GM19328 (cell line): ENCODE results near the gene ATP8B4.
"Not testable (repeated sequence)": the region's sequence is repeated elsewhere in the genome, so short reads cannot be mapped to it uniquely, and the experiment has no call there.

Experiments used
- ATAC-seq: cut with Tn5 transposase; IDR thresholded peaks from one replicate; pipeline ENCODE4 v1.9.1; 2021; ENCODE audit warnings: mild to moderate bottlenecking, moderate library complexity; ENCODE audit not compliant: unreplicated experiment

The ATP8B4 gene

DNA sequence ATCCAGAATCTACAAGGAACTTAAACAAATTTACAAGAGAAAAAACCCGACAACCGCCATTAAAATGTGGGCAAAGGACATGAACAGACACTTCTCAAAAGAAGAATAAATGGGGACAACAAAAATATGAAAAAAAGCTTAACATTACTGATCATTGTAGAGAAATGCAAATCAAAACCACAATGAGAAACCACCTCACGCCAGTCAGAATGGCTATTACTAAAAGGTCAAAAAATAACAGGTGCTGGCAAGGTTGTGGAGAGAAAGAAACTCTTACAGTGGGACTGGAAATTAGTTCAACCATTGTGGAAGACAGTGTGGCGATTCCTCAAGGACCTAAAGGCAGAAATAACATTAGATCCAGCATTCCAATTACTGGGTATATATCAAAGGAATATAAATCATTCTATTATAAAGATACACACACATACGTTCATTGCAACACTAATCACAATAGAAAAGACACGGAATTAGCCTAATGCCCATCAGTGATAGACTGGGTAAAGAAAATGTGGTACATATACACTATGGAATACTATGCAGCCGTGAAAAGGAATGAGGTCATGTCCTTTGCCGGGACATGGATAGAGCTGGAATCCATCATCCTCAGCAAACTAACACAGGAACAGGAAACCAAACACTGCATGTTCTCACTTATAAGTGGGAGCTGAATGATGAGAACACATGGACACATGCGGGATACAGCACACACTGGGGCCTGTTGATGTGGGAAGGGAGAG lies 155.8 kb downstream of the ATP8B4 start:
- not testable (repeated sequence) for ATAC-seq

DNA sequence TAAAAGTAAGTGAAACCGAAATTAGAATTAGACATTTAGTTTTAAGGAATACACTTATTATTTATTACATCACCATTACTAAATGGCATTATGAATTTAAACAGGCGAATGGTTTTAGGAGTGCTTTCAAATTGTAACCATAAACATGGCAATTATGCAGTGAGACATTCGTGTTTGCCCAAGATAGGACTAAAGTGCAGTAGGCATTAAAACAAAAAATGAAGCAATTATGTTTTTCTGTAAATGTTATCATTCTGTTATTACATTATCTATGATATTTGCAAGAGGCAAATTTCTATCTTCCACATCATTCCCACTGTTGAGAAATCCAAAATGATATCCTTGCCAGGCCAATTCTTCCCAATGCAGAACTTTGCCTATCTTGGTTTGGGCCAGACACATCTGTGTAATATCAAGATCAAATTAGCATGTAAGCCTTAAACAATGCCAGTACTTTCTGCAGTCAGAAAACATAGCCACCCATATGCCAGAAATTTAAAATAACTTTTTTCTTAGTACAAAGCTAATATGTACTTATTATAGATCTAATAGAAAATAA lies 156.9 kb downstream of the ATP8B4 start:
- ATAC-seq: no peak

DNA sequence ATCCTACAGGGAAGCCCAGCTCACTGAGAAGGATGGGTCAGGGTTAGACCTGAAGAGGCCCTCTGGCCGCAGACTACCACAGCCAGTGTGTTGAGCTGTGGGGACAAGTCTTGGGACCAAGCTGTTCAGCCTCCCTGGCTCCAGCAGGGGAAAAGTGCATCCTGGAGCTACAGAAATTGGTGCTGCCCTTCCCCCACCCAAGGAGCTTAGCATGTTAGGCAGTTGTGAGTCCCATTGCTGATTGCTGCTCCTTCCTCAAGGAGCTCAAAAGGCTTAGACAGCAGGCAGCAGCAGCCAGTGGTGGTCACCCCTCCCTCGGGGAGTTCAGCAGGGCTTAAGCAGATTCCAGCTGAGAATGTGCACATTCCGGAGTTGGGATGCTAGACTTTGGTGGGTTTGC lies 165.6 kb downstream of the ATP8B4 start:
- no peak for ATAC-seq

DNA sequence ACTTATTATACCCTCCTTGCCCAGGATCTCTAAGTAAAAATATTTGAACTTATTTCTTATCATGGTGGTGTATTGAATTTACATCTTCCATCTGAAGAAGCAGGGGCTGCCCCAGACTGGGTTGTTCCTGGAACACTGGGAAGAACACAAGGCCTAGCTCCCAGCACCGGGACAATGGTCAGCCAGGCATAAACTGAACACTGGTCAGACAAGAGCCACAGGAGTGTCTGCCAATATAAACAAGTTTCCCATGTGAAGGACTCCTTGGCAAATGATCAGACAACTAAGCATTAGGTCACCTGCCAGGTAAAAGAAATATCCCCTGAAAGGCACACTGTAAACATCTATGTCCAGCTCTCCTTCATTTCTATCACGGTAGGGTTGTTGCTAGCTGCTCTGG lies 172.4 kb downstream of the ATP8B4 start:
- no peak for ATAC-seq

DNA sequence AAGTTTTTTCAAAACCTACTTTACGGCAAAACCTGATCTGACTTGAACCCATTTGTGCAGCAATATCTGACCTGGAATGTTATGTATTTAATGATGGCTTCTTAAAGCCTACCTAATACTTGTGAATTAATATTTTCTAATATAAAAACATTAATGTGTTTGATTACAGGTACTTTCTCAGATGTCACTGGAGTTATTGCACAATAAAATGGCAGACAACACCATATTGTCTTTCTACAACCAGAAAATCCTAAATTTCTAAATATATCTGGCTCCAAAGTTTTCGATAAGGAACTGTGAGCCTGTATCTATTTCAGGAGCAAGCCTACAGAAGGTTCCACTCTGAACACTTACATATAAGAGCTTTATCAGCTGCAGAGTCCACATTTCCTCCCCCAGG lies 184.5 kb downstream of the ATP8B4 start:
- ATAC-seq: no peak

DNA sequence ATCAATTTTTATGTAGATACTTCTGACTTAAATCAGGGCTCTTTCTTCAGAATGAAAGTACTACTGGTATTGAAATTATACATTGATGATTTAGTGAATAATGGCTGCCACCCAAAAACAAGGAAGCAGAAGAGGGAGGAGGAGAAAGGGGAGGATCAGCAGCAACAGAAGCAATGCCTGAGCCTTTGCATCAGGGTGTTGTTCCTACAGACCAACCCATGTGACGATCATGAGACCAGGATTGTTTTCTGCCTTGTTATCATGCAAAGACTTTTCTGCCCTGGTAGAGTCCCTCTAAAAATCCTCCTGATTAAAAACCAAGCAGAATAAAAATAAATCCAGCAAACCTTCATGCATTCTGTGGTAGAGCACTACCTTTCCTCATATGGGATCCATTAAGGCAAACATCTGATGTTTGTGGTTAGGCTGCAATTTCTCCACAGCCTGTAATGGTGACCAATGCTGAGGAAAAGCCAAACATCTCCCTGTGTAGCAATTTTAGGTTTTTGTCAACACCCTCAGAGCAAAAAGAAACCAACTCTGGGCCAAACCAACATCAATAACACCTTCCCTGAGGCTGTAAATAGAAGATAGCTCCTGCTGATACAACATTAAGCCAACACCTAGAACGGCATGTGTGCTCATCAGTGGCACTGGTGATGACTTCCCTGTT lies 191.7 kb downstream of the ATP8B4 start:
- no peak for ATAC-seq

DNA sequence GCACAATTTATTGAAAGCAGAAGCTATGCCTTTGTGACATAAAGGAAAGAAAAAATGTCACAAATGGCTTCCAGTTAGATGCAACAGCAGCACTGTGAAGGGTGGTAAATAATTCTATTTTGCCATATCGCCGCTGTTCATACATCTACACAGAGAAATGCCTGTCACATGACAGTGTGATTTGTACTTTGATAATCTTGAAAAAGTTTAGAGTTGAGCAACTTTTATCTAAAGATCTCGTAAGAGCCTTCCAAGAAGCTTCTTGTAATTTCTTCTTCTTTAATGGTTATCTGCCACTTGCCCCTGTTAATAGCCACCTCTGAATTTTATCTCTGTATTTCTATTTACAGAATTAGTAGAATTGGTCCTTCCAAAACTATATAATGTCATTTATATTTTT lies 192.3 kb downstream of the ATP8B4 start:
- no peak for ATAC-seq

DNA sequence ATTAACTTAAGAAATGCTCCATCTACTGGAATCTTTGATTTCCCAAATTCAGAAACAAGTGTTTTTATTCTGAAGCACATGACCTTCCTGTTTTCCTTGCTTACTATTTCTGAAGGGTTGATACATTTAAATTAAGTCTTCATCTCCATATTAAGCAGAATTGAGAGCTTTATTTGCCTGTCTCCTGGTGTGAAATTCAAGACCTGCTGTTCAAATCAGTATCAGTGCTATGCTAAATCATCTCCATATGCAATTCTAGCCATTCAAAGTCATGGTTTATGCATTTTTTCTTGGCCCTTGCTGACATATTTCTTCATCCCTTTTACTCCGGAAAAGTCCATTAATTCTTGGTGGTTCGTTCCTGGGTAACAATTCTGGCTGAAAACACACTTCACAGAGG lies 195.4 kb downstream of the ATP8B4 start:
- ATAC-seq: no peak

DNA sequence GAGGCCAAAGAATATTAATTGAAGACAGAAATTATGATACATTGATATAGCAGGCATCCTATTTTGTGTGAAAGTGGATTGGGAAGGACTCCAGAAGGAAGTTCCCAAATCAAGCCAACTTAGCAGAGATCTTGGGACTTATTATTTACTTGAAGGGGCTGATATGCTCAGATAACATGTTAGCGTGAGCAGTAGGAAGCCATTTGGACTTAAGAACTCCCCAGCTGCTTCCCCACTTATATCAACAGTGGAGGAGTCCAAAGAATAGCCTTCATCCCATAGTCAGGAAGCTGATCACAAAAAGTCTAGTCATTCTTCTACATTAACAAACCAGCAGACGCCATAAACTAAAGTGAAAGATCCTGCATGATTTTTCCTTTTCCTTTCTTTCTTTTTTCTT lies 200.0 kb downstream of the ATP8B4 start:
- no peak for ATAC-seq

DNA sequence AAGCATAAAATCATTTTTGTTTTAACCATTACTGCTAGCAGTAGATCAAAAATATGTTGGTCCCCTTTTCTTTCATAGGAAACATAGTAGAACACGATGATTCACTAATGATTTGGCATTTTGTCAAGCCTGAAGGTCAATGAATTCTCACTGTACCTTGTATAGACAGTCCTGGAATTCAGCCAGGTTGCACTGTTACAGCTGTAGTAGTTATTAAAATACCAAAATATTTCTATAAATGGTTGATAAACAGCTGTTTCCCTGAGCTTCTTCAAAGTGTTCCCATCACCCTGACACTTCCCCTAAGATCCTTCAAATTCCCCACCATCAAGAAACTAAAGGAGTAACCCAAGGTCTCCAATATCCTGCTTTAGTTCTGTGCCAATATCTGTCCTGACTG lies 200.9 kb downstream of the ATP8B4 start:
- ATAC-seq: no peak

DNA sequence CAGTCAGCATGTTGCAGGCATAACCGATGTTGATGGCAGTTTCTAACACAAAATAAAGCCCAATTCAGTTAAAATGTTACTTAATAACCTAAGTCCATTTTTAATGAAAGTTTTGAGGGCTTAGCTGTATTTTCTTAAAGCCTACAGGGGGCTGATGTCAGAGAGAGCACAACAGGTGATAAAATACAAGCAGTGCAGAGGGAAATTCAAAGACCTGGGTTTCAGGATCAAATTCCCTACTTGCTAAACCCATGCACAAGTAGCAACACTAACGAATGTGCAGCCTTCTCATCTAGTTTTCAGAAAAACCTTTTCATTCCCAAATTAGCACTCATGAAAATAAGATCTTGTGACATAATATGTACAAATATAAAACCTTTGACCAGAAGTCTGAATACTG lies 202.0 kb downstream of the ATP8B4 start:
- ATAC-seq: no peak

DNA sequence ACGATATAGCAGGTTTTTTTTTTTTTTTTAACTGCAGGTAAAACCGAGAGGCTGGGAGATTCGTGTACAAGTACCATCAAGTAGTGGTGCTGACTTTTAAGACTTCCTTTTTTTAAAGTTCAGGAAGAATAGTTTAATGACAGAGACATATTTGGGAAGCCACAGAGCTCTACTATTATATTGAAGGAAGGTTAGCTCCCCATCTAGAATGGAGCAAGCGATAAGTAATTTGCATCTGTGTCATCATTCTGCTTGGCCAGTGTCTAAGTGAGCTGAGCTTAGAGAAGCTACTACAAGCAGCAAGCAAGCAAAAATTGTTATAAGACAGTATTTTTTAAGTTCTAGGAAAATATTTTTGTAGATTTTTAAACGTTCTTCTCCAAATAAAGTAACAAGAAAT lies 203.2 kb downstream of the ATP8B4 start:
- ATAC-seq: no peak

DNA sequence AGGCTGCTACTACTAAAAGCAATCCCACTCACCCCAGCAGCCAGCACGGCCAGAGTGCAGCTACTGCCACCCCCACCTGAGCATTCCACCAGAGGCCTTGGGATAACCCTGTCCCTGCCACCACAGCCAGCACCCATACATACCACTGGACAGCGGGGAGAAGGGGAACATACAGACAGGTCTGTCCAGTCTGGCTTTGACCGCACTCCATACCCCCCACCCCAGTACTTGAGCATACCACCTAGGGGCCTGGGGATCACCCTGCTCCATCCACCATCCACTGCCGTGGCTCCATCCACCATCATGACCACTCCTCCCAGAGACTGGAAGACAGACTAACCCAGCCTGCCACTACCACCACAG lies 210.1 kb downstream of the ATP8B4 start:
- no peak for ATAC-seq

DNA sequence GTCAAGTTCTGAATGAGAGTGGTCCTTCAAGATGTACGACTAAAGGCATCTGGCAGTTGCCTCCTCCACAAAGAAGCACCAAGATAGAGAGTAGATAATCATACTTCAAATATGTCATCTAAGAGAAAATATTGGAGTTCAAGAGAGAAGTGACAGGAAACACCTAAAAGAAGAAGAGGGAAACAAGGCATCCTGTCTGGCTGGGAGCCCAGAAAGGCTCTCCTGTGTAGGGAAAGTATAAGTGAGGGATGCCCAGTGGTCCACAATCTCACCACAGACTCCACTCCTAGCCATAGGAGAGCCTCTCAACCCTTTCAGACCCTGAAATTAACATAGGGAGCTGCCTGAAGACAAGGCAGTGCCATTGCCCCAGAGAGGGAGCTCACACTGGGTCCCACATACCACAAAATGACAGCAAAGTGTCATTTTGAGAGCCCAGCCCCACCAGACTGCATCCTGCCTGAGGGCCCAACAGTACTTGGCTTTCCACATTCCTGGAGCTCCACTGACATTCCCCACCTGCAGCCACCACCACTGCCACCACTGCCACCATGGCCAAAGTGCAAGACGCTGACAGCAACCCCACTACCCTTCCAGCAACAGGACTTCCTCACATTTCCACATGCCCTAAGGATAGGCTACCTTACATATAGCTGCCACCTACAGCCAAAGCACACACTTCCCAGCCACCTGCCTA lies 210.6 kb downstream of the ATP8B4 start:
- no peak for ATAC-seq

DNA sequence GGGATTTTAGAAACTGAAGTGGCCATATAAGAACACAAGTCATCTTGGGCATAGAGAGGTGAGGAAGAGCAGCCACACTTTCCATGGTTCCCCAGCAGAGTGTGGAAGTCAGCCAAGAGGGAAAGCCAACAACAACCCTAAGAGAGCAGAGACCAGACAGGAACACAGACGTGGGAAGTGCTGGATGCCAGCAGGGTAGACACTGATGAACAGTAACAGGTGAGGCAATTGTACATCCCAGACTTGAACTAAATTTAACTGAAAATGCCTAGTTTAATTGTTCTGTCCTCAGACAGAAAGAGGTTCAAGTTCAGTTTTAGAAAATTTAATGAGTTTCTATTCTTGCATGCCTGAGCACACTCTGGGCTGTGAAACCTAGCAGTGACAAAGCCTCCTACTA lies 212.1 kb downstream of the ATP8B4 start:
- no peak for ATAC-seq

DNA sequence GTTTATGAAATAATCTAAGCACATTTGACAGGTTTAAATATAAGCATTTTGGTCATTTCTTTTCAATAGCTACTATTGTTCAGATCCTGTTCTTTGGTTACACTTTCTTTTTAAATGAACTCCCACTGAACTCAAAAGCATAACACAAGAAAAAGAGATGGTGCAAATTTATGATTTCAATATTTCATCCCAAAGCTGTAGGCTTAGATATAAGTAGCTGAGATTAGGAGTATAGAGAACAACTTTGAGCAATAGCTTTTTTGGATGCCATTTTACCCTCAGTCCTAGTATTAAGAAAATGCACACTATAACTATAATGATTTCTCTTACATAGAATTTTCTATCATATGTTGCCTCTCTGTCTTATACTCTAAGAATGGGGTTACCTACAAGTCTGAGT lies 213.8 kb downstream of the ATP8B4 start:
- ATAC-seq: no peak

DNA sequence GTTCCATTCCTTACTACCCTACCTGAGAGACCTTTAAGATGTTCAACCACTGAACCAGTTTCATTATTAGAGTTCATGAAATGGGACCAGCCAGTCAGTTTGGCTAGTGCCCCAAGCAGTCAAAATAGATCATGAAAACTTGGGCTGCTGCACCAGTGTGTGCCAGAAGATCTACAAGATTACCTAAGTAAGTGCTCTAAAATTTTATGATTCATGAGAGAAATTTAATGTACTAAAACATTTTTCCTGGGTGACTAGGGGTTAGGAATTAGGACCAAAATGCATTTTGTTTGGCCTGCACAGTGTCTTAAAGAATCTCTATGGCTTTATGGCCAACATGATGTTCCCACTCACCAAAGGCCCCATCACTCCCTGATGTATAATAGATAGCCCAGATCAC lies 214.7 kb downstream of the ATP8B4 start:
- ATAC-seq: no peak

DNA sequence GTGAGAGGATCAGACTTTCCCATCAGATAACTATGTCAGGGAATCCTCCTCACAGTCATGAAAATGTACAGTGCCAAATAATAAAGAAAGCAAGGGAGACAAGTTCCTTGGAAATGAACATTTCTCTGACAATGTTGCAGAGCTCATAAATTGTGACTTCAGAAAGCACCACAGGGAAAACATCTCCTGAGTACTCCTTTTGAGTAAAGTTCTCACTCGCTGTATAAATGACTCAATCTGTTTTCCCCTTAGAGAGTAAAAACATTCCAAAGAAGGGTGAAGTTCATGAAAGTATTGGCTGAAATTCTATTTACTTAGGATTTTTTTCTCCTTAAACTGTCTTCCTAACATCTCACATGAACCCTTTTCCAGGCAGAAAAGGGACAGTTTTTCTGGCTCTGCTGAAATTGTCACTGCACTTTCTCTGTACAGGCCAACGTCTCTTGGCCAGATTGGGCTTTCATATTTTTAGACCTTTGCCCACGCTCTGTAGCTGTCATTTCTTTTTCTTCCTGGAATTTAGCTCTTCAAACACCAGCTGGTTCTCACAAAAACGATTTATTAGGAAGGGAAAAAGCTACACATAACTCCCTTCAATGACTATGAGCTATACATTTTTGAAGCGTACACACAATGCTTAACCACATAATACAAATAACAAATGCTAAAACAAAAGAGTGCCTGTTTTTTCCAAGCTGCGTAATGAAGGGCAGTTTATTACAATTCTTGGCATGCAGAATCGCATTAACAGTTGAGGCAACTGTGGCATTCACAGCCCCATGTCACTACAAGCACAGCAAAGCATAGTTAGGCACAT lies 216.1 kb downstream of the ATP8B4 start:
- ATAC-seq: no peak

DNA sequence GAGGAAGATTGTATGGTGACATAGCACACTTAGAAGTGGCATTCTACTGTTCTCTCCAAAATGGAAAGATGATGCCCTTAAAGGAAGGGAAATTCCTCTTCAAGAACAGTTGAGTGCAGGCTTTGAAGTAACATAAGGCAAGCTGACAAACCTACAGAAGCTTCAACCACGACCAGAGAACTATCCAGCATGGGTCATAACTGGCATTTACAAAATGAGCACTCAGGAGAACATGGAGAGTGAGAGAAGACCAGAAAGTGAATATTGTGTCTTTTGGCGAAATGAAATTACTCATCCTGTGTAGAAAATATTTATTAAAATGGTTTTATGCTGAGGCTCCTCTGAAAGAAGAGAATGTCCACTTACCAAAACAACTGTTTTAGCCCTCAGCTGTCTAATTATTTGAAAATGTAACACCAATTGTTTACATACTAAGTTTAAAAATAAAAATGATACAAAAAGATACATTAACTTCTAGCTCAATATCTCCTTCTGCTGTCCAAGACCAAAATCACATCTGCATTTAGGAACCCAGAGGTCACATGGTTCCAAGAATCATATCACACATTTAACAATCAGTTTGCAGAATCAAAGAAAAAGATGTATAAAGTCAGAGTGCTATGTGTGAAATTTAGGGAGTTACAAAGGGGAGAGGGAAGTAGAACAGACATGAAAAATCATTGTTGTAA lies 216.9 kb downstream of the ATP8B4 start:
- ATAC-seq: no peak

DNA sequence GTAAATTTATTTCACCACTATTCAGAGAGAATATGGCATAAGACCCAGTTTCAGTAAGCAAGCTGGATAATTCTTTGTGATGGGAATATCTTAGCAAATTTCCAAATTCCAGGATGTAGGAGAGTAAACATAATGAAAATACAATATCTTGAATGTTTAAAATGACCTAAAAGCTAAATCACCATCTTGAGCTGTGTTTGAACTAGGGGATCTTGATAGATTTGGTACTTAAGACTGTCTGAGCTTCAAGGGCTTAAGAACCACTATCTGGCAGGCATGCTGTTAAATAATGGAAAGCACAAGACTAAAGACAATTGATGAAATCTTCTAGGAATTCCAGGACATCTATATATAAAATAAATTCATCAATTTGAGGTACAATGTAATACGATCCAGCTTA lies 217.7 kb downstream of the ATP8B4 start:
- no peak for ATAC-seq

DNA sequence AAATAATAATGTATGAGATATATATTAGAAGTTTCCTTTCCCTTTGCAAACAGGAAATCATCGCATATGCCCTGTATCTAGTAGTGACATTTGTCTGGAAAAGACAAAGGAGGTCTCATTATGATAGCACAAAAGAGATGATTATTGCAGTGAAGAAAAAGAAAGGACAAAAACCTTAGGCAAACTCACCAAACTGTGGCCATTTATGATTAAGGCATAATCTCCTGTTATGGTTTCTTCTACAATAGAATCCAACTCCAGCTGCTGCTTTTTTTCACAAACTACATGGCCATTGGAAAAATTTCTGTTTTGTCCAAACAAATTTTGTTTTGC lies 218.2 kb downstream of the ATP8B4 start:
- no peak for ATAC-seq
